Activated T-cell treated with anti-CD3 and anti-CD28 coated beads for 48 hours (primary cell): ENCODE results near the gene TREML4.
"Not testable (repeated sequence)": the region's sequence is repeated elsewhere in the genome, so short reads cannot be mapped to it uniquely, and the experiment has no call there.

Source experiments
- DNase-seq: peaks from one replicate; pipeline ENCODE4 v3.0.0-alpha.2; 2020; ENCODE audit warnings: low read depth

Gene TREML4

GRCh38 chr6:41228096-41228495 lies at the start of gene TREML4:
Gene TREML4, plus strand, starts transcription at chr6:41228349. Its CDS starts 79 bp downstream, at chr6:41228428.
- no peak for DNase-seq

GRCh38 chr6:41179163-41179562 lies 49.0 kb upstream of the TREML4 start:
- DNase-seq = no peak

- no peak for DNase-seq
These were observed 46.6 kb upstream of the TREML4 start for GRCh38 chr6:41181566-41181965.

GRCh38 chr6:41182069-41183034 lies 45.8 kb upstream of the TREML4 start:
- peak; percentile 28 for DNase-seq

- DNase-seq = no peak
These were observed 43.4 kb upstream of the TREML4 start for GRCh38 chr6:41184761-41185160.

GRCh38 chr6:41186031-41186562 lies 42.1 kb upstream of the TREML4 start:
- DNase-seq = no peak

- no peak for DNase-seq
These were observed 39.9 kb upstream of the TREML4 start for GRCh38 chr6:41187924-41188886.

GRCh38 chr6:41189046-41189445 lies 39.1 kb upstream of the TREML4 start:
- not testable (repeated sequence) for DNase-seq

GRCh38 chr6:41189967-41190366 lies 38.2 kb upstream of the TREML4 start:
- no peak for DNase-seq

GRCh38 chr6:41190791-41191190 lies 37.4 kb upstream of the TREML4 start:
- no peak for DNase-seq

GRCh38 chr6:41191569-41191968 lies 36.6 kb upstream of the TREML4 start:
- peak; percentile 41 for DNase-seq

- no peak for DNase-seq
These were observed 34.9 kb upstream of the TREML4 start for GRCh38 chr6:41193171-41193734.

GRCh38 chr6:41193884-41194283 lies 34.3 kb upstream of the TREML4 start:
- no peak for DNase-seq

GRCh38 chr6:41194386-41194785 lies 33.8 kb upstream of the TREML4 start:
- no peak for DNase-seq

- no peak for DNase-seq
These were observed 30.9 kb upstream of the TREML4 start for GRCh38 chr6:41197234-41197633.

- DNase-seq = peak; percentile 19
These were observed 28.4 kb upstream of the TREML4 start for GRCh38 chr6:41199552-41200246.

GRCh38 chr6:41200296-41200900 lies 27.8 kb upstream of the TREML4 start:
- DNase-seq = peak; percentile 33

- DNase-seq = peak; percentile 18
These were observed 27.0 kb upstream of the TREML4 start, which contains the start of gene TREML2 for GRCh38 chr6:41200901-41201763. Gene TREML2, minus strand, starts transcription at chr6:41201149. Its CDS starts 141 bp downstream, at chr6:41201008.

- no peak for DNase-seq
These were observed 26.4 kb upstream of the TREML4 start for GRCh38 chr6:41201764-41202173.

GRCh38 chr6:41204156-41204555 lies 24.0 kb upstream of the TREML4 start:
- no peak for DNase-seq
